SK-N-SH (cell line): ENCODE measurements around the gene UQCRC1. TPM values are rescaled to one million over a fixed set of nuclear protein-coding genes. Genes with fewer than 3 reads are reported as not detected.

Experiments
- CTCF ChIA-PET: fragments of 300-600, 350-600 bp; formaldehyde crosslinking; extraction: SDS; loops from one replicate; lab custom pipeline; 2021; lab: Yijun Ruan, JAX
- POLR2A ChIA-PET: fragments of 350-600 bp; sonication (Branson Sonifier 250); formaldehyde crosslinking; extraction: SDS; loops from one replicate; lab custom pipeline; 2020; ENCODE audit warnings: antibody characterized with exemption, inconsistent platforms; lab: Yijun Ruan, JAX
- DNase-seq: peaks from one replicate; pipeline ENCODE4 v3.0.0; 2012
- H2AFZ ChIP-seq: fragments of 200-600 bp; sonication (generic); 2 replicates; pipeline ENCODE4 v1.8.1; 2016; ENCODE audit warnings: antibody characterized with exemption, mild to moderate bottlenecking, low read depth
- H3F3A ChIP-seq: fragments of 200-600 bp; sonication (generic); replicated peaks from 2 replicates; pipeline ENCODE3; 2016; ENCODE audit warnings: antibody characterized with exemption, mild to moderate bottlenecking; ENCODE audit not compliant: insufficient read depth
- H3K27ac ChIP-seq, 2 experiments: fragments of 200-500 bp in 1 of 2; fragments of 200-600 bp in 1 of 2; sonication (Bioruptor generic) in 1 of 2; sonication (generic), shearing (Covaris generic) in 1 of 2; 2 replicates each; pipeline versions ENCODE4 v1.5.1 to v1.6.1; 2014 to 2016; ENCODE audit warnings: low read depth in 2 of 2, inconsistent platforms in 1 of 2, low read length in 1 of 2, mild to moderate bottlenecking in 1 of 2, mixed read lengths in 1 of 2
- H3K27me3 ChIP-seq: fragments of 200-600 bp; sonication (generic), shearing (Covaris generic); 2 replicates; pipeline ENCODE4 v1.6.1; 2016; ENCODE audit warnings: mixed run types; ENCODE audit not compliant: insufficient read depth
- H3K36me3 ChIP-seq, 2 experiments: fragments of 200-500 bp in 1 of 2; fragments of 200-600 bp in 1 of 2; sonication (Bioruptor generic) in 1 of 2; sonication (generic) in 1 of 2; replicated peaks in 1 of 2; 2 replicates each; pipeline versions ENCODE3 to v1.5.1; 2014 to 2016; ENCODE audit warnings: low read length in 1 of 2, mild to moderate bottlenecking in 1 of 2; ENCODE audit not compliant: insufficient read depth in 2 of 2, control insufficient read depth in 1 of 2
- H3K4me1 ChIP-seq, 2 experiments: fragments of 200-500 bp in 1 of 2; fragments of 200-600 bp in 1 of 2; sonication (Bioruptor generic) in 1 of 2; sonication (generic), shearing (Covaris generic) in 1 of 2; 2 replicates each; pipeline versions ENCODE4 v1.5.1 to v1.6.1; 2014 to 2016; ENCODE audit warnings: low read depth in 1 of 2, low read length in 1 of 2, mixed run types in 1 of 2; ENCODE audit not compliant: insufficient read depth in 2 of 2, control insufficient read depth in 1 of 2
- H3K4me2 ChIP-seq: fragments of 200-600 bp; sonication (generic), shearing (Covaris generic); 2 replicates; pipeline ENCODE4 v1.6.1; 2017; ENCODE audit warnings: mixed run types
- H3K4me3 ChIP-seq, 2 experiments: fragments of 200-500 bp in 1 of 2; fragments of 200-600 bp in 1 of 2; sonication (Bioruptor generic) in 1 of 2; sonication (generic), shearing (Covaris generic) in 1 of 2; 2 replicates each; pipeline versions ENCODE4 v1.5.1 to v1.8.1; 2014 to 2016; ENCODE audit warnings: low read depth in 2 of 2, inconsistent platforms in 1 of 2, low read length in 1 of 2, mild to moderate bottlenecking in 1 of 2, mixed read lengths in 1 of 2, moderate library complexity in 1 of 2
- H3K79me2 ChIP-seq: fragments of 200-600 bp; sonication (generic); 2 replicates; pipeline ENCODE4 v1.8.1; 2017; ENCODE audit warnings: mild to moderate bottlenecking; ENCODE audit not compliant: insufficient read depth
- H3K9ac ChIP-seq: fragments of 200-600 bp; sonication (generic); 2 replicates; pipeline ENCODE4 v1.6.1; 2017; ENCODE audit warnings: mixed run types
- H3K9me2 ChIP-seq: fragments of 200-600 bp; sonication (generic); 2 replicates; pipeline ENCODE4 v1.6.1; 2017; ENCODE audit warnings: mixed run types
- H3K9me3 ChIP-seq: fragments of 200-600 bp; sonication (generic); 2 replicates; pipeline ENCODE4 v1.6.1; 2017; ENCODE audit warnings: mixed run types, mild to moderate bottlenecking, moderate library complexity
- H4K20me1 ChIP-seq: fragments of 200-600 bp; sonication (generic); 2 replicates; pipeline ENCODE4 v1.6.1; 2017; ENCODE audit warnings: mild to moderate bottlenecking, mixed run types; ENCODE audit not compliant: insufficient read depth
- FOXM1 ChIP-seq: IDR thresholded peaks from 2 replicates; pipeline ENCODE4 v1.4.0; 2012; ENCODE audit warnings: low read depth, mild to moderate bottlenecking
- GABPA ChIP-seq: IDR thresholded peaks from 2 replicates; pipeline ENCODE4 v1.4.0; 2012; ENCODE audit warnings: low read depth, mild to moderate bottlenecking
- MEF2A ChIP-seq: IDR thresholded peaks from 2 replicates; pipeline ENCODE4 v1.4.0; 2012; ENCODE audit warnings: low read depth, borderline replicate concordance
- NFIC ChIP-seq: IDR thresholded peaks from 2 replicates; pipeline ENCODE4 v1.4.0; 2012; ENCODE audit warnings: borderline replicate concordance
- RAD21 ChIP-seq: IDR thresholded peaks from 2 replicates; pipeline ENCODE4 v1.6.1; 2012; ENCODE audit warnings: mild to moderate bottlenecking, low read length
- RFX5 ChIP-seq: IDR thresholded peaks from 2 replicates; pipeline ENCODE4 v1.6.1; 2012; ENCODE audit warnings: mild to moderate bottlenecking, improper control_type of control experiment, low read length
- RXRA ChIP-seq: IDR thresholded peaks from 2 replicates; pipeline ENCODE4 v1.4.0; 2012; ENCODE audit warnings: low read depth, mild to moderate bottlenecking, borderline replicate concordance
- SMC3 ChIP-seq: IDR thresholded peaks from 2 replicates; pipeline ENCODE4 v1.6.1; 2012; ENCODE audit warnings: low read depth, low read length, improper control_type of control experiment
- WGBS: methylation state at CpG from one replicate; pipeline ENCODE4 v1.1.6; 2017; ENCODE audit warnings: low lambda C conversion rate; 5-methylcytosine and 5-hydroxymethylcytosine counted together
- polyA plus RNA-seq, 3 experiments: library from polyadenylated mRNA; depleted of rRNA; stranded (reverse); fragments of >200 nt; gene quantifications; 2 replicates each; pipeline ENCODE4 v1.2.3, GENCODE V29; 2012
- TF ChIP-seq, protein P1 (sequence below): IDR thresholded peaks from 2 replicates; pipeline ENCODE4 v1.4.0; 2012; ENCODE audit warnings: low read depth
- TF ChIP-seq, protein P2 (sequence below): fragments of 150-350 bp; IDR thresholded peaks from 2 replicates; pipeline ENCODE4 v1.6.1; 2017; ENCODE audit warnings: antibody characterized with exemption, low read length, low read depth, borderline replicate concordance
- TF ChIP-seq, protein P3 (sequence below): fragments of 200-600 bp; sonication (generic); IDR thresholded peaks from 2 replicates; pipeline ENCODE4 v1.6.1; 2017; ENCODE audit warnings: antibody characterized with exemption, mild to moderate bottlenecking, moderate library complexity

The UQCRC1 gene
- polyA plus RNA-seq, 1 of the 3 experiments (the other 2 are of a cell fraction): 284 TPM

GRCh38 chr3:48587686-48588085, 21.8 kb downstream of the UQCRC1 start:
- H3F3A ChIP-seq: no peaks in the 10 kb centered on the region
- no peak overlapping the region for H3K9ac ChIP-seq
- H3K9me2 ChIP-seq: no peaks in the 10 kb centered on the region
- no peak for TF ChIP-seq MEF2A
- TF ChIP-seq FOXM1: no peak
- TF ChIP-seq, protein P1, sequence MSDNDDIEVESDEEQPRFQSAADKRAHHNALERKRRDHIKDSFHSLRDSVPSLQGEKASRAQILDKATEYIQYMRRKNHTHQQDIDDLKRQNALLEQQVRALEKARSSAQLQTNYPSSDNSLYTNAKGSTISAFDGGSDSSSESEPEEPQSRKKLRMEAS: no peak
- ChIA-PET POLR2A (no interaction called here), CTCF (interaction anchor here (0.6 kb wide), 1 partner anchor 152 kb away, joined by 3 read pairs; no protein-coding TSS in a partner anchor)
- no peak overlapping the region for H2AFZ ChIP-seq
- no peak for DNase-seq
- WGBS: 95% methylated on average over 8 of the region's 11 CpGs
- H3K4me2 ChIP-seq: no peak overlapping the region
- no peaks in the 10 kb centered on the region for H3K9me3 ChIP-seq
- H3K36me3 ChIP-seq: no peaks in the 10 kb centered on the region
- no peaks in the 10 kb centered on the region for H3K27me3 ChIP-seq
- H4K20me1 ChIP-seq: no peaks in the 10 kb centered on the region
- H3K27ac ChIP-seq: no peak overlapping the region
- no peaks in the 10 kb centered on the region for H3K79me2 ChIP-seq
- H3K4me1 ChIP-seq: no peaks in the 10 kb centered on the region
- H3K4me3 ChIP-seq: no peak overlapping the region

DNA sequence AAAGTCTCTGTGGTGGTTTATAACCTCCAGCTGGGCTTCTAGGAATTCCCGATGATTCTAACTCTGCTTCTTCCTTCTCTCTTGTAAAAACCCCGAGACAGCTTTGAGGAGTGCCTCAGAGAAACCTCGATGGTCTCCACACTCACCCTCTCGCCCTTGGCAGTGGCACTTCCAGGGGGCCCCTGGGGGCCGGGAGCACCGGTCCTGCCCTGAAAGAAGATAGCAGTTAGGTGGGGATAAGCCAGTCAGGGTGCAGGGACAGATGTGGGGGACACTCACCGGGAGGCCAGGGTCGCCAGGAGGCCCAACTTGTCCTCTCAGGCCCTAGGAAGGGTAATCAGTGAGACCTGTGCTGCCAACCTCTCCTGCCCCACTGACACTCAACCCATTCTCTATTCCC, 24.0 kb downstream of the UQCRC1 start:
- ChIA-PET POLR2A (no interaction called here), CTCF (no interaction called here)
- Histone ChIP-seq H3K9me2 (no peaks in the 10 kb centered on the region), H4K20me1 (no peaks in the 10 kb centered on the region), H3K4me1 (no peaks in the 10 kb centered on the region), H3K4me2 (no peak overlapping the region), H3K4me3 (no peak overlapping the region), H3F3A (no peaks in the 10 kb centered on the region), H3K79me2 (no peaks in the 10 kb centered on the region), H2AFZ (no peak overlapping the region), H3K27me3 (no peaks in the 10 kb centered on the region)
- WGBS: 96% methylated on average over 4 of the region's 8 CpGs
- no peak for DNase-seq
- no peak for TF ChIP-seq GABPA
- TF ChIP-seq, protein P2, sequence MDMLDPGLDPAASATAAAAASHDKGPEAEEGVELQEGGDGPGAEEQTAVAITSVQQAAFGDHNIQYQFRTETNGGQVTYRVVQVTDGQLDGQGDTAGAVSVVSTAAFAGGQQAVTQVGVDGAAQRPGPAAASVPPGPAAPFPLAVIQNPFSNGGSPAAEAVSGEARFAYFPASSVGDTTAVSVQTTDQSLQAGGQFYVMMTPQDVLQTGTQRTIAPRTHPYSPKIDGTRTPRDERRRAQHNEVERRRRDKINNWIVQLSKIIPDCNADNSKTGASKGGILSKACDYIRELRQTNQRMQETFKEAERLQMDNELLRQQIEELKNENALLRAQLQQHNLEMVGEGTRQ: no peak
- TF ChIP-seq, protein P3, sequence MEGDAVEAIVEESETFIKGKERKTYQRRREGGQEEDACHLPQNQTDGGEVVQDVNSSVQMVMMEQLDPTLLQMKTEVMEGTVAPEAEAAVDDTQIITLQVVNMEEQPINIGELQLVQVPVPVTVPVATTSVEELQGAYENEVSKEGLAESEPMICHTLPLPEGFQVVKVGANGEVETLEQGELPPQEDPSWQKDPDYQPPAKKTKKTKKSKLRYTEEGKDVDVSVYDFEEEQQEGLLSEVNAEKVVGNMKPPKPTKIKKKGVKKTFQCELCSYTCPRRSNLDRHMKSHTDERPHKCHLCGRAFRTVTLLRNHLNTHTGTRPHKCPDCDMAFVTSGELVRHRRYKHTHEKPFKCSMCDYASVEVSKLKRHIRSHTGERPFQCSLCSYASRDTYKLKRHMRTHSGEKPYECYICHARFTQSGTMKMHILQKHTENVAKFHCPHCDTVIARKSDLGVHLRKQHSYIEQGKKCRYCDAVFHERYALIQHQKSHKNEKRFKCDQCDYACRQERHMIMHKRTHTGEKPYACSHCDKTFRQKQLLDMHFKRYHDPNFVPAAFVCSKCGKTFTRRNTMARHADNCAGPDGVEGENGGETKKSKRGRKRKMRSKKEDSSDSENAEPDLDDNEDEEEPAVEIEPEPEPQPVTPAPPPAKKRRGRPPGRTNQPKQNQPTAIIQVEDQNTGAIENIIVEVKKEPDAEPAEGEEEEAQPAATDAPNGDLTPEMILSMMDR: no peak
- TF ChIP-seq RFX5: no peak
- TF ChIP-seq NFIC: no peak
- TF ChIP-seq, all 33 proteins: peak for 0
- H3K27ac ChIP-seq: no peak overlapping the region
- H3K9me3 ChIP-seq: no peaks in the 10 kb centered on the region
- H3K36me3 ChIP-seq: no peaks in the 10 kb centered on the region
- H3K9ac ChIP-seq: no peak overlapping the region

DNA sequence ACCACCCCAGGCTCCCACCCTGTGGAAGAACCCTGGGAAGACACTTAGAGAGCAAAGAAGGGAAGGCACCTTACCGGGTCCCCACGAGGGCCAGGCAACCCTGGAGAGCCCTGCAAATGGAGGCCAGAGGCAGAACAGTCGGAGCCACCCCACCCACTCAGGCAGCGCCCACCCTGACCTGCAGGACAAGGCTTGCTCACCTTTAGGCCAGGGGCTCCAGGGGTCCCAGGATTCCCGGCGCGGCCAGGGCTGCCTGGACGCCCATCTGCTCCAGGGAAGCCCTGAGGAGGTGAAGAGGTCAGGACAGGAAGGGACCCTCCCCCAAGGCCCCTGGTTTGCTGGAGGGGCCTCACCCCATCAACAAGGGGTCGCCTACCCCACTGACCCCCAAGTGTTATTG, 24.6 kb downstream of the UQCRC1 start:
- DNase-seq: no peak
- CTCF ChIA-PET: no interaction called here
- Histone ChIP-seq H3K27ac (no peak overlapping the region), H3F3A (no peaks in the 10 kb centered on the region), H3K27me3 (no peaks in the 10 kb centered on the region), H4K20me1 (no peaks in the 10 kb centered on the region), H3K4me2 (no peak overlapping the region), H3K4me1 (no peaks in the 10 kb centered on the region), H3K36me3 (no peaks in the 10 kb centered on the region), H2AFZ (no peak overlapping the region), H3K9me3 (no peaks in the 10 kb centered on the region), H3K4me3 (no peak overlapping the region), H3K79me2 (no peaks in the 10 kb centered on the region), H3K9ac (no peak overlapping the region), H3K9me2 (no peaks in the 10 kb centered on the region)
- WGBS: 84% methylated on average over 2 of the region's 9 CpGs
- POLR2A ChIA-PET: no interaction called here
- TF ChIP-seq RXRA (no peak), SMC3 (no peak), RAD21 (no peak), GABPA (no peak)
